ENCODE data around the gene FBXW7.
"Not testable (repeated sequence)": the region's sequence is repeated elsewhere in the genome, so short reads cannot be mapped to it uniquely, and the experiment has no call there.

FBXW7 gene, protein sequence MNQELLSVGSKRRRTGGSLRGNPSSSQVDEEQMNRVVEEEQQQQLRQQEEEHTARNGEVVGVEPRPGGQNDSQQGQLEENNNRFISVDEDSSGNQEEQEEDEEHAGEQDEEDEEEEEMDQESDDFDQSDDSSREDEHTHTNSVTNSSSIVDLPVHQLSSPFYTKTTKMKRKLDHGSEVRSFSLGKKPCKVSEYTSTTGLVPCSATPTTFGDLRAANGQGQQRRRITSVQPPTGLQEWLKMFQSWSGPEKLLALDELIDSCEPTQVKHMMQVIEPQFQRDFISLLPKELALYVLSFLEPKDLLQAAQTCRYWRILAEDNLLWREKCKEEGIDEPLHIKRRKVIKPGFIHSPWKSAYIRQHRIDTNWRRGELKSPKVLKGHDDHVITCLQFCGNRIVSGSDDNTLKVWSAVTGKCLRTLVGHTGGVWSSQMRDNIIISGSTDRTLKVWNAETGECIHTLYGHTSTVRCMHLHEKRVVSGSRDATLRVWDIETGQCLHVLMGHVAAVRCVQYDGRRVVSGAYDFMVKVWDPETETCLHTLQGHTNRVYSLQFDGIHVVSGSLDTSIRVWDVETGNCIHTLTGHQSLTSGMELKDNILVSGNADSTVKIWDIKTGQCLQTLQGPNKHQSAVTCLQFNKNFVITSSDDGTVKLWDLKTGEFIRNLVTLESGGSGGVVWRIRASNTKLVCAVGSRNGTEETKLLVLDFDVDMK

DNA sequence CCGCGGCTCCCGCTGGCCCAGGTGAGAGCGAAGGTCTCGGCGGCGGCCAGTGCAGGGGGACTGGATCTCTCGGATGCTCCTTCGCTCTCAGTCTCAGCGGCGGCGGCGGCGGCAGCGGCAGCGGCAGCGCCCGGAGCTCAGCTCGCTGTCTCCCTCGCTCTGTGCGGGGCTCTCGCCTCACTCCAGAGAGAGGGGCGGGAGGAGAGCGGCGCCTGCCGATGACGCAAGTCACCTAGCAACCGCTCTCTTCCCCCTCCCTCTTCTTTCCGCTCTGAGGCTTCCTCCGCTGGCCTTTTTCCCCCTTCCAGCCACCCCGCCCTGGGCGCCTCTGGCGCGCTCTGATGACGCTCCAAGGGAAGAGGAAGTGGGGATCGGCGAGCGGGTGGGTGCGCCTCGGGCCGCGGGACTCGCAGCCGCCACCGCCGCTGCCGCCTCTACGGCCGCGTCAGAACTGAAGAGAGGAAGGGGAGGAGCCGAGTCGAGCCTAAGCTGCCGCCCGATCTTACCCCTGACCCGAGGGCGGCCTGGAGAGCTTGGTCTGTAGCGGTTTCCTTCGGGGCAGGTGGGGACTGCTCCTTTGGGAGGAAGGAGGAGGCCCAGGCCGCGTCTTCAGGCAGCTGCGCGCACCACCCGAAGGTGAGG, at the start of gene FBXW7:
TSS of gene FBXW7 (minus strand) at position 190 of the 642 bp plus-strand sequence. CDS start 124,289 bp downstream, outside the sequence.
- peak; percentile 98 to 99 for DNase-seq

DNA sequence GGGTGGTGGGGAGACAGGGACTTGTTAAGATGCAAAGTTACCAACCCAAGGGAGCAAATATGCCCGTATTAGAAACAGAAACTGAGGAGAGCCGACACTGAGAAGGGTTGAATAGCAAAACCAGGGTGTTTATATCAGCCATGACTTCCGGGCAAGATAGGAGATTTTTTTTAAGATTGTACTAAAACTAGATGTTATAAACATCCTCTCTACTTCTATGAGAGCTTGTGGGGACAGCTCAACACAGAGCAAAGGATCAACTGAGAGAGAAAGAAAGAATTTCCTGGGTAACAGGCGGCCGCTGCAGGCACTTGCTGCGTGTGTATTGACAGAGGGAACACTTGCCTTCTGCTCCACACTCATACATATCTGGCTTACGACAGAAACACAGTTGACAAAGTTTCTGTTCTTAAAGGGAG, 49.1 kb upstream of the FBXW7 start:
- no peak for DNase-seq

DNA sequence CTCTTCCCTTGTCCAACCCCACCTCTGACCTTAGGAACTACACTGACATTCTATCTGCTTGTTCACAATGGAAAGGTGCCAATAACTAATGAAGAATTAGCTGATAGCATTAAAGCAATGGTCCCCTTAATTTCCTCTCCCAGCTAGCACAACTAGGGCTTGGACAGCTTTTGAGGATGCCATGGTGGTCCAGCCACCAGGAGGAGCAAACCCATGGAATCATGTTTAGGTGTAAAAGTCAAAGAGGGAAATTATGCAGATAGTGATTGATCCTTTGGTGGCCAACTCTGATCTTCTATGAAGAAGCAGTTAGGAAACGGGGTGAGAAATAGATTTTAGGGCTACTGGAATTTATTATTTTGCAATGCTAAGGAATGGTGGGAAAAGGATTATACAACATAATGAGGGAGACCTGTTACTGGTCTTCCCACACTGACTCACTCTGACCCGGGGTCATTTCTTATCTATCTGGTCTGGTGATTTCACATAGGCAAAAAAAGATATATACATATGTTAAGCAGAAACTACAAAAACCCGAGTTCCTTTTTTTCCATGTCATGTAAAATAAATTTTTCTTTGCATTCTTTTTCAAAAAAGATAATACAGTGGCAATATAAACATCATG, 45.8 kb upstream of the FBXW7 start:
- no peak for DNase-seq

DNA sequence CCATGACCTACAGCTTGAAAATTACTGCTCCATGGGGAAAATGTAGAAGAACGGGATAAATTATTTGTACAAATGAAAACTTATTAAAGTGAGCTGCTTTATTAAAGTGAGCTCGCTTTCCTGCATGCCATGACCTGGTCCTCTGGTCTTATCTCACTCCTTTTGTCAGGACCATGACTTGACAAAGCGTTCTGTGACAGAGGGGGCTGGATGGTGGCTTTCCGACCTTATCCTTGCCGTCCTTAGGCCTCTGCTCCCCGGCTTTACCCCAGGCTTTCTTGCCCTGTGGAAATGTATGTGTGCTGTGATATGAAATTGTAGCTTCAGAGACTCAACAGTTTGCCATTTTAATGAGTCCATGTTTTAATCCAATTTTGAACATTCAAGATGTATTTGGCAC, 44.0 kb upstream of the FBXW7 start:
- DNase-seq, result no peak

DNA sequence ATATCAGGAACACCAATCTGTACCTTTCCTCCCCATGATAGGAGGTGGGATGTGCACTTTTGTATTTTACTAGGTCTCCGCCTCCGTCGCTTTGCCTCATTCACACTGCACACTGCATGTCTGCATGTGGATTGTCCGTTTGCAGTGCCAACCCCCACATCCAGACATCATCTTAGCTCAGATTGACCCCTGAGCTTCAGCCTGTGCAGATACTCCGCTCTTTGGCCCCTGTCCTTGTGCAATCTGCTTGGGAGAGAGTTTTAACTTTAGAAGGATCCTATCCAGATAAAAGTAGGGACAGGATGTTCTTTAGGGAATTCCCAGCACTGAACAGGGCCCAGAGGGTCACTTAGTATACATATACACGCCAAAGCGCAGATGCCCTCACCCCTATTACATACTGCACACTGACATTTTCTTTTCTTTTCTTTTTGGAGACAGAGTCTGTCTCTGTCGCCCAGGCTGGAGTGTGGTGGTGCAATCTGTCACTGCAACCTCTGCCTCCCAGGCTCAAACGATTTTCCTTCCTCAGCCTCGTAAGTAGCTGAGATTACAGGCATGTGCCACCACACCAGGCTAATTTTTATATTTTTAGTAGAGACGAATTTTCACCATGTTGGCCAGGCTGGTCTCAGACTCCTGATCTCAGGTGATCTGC, 43.3 kb upstream of the FBXW7 start:
- no peak for DNase-seq

DNA sequence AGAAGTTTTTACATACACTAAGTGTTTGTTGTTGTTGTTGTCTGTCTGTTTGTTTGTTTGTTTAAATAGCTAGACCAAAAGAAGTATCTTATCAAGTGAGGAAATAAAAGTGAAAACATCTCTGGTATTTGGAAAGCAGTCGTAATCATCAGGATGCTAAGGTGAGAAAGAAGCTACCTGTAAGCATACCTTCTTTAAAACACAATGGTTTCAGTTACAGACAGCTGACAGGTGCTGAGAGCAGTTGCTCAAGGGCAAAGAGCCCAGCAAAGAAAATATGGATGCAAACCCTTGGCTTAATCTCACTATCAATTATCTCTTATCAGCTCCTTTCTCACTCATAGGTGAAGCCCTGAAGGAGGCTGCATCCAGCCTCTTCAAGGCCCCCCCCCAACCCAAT, 42.8 kb upstream of the FBXW7 start:
- no peak for DNase-seq

DNA sequence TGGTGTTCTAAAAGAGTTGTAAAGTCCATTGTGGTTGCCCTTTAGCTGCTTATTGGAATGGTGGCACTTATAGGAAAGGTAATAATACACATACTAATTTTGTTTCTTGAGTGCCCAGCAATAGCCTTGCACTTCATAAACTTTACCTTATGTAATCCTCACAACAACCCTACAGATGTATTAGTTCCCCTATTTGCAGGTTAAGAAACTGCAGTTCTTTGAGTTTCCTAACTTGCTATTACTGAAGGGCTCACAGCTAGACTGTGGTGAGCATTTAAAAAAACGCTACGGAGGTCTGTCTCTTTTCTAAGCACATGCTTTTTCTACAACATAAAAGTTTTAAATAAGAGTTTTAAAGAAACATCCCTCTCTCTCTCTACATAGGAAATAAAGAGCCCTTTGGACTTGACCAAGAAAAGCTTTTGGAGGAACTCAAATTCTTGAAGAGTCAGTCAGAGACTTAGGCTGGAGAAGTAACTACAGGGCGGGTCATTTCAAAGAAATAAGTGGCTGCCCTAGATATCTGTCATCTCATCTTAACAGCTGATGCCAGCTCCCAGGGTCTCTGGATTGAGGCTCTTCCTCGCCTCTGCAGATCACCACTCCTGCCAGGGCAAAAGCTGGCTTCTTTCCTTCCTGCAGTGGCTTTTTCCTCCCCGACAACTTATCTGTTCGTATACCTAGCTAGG, 42.0 kb upstream of the FBXW7 start:
- no peak for DNase-seq

DNA sequence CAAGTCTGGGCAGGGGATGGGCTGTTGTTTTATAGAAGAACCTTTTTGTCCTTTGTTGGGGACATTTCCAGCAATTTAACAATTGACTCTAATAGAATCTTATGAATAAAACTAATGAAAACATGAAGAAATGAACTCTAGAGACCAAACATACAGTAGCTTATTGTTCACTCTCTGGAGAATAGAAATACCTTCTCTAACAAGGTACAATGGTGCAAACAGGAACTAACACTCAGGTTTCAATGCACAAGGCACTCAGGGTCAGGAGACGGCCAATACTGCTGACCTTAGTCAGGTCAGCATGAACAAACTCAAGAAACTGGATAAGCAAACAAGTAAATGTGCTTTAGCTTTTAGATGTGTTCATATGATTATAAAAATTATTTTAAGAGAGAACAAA, 39.6 kb upstream of the FBXW7 start:
- DNase-seq, result no peak

DNA sequence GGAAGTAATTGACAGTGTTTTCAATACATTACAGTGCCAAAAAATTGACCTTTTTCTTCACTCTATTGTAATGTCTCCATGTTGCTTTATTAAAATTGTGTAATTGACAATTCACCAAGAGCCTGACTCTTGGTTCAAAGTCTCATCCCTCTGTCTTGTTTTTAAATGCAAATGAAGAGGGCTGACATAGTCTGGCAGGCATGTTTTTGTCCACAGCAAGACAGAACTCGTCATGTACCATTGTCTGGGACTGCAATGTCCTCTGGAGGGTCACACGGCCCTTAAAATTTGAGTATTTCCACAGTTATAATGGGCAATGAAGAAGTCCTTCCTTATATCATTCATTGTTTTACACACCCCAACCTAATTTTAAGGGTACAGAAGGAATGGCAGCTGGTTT, 38.0 kb upstream of the FBXW7 start:
- no peak for DNase-seq

DNA sequence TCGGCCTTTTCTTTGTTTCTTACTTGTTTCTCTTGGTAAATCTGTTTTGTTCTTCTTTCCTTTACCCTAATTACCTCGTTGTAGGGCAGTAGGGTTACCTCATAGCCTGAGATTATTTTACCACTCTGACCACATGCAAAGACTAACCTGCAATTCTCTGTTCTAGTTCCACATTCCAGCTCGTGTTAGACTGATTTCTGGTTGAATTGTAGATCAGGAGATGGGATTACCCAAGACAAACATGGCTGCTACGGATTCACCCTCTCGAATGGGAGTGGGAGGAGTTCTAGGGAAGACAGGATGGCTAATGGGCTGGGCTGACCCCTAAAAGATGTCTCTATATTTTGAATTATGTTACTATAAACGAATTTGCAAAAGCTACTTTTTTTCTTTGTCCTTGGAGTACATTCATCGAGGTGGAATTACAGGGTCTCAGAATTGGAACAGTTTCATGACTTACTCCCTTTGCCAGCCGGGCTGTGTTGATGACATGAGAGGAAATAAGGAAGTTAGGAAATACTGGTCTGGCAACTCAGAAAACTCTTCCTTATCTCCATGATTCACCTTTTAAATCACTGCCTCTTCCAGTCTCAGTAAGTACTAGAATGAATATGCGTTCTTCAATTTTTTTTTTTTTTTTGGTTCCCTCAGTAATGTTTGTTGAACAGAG, 36.7 kb upstream of the FBXW7 start:
- no peak for DNase-seq

DNA sequence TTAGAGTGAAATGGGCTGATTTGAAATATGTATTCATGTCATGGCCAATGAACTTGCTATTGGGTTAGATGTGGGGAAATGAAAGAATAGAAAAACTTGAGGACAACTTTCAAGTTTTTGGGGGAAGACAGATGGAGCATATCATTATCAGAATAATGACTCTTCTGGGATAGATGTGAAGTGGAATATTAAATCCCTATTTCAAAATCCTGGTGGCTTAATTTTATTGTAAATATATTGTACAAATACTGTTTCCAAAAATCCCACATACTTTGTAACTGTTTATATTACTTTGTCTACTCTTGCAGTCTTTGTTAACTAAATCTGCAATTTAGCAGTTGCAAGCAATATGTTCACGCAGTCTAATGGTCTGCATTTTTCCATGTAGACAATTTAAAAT, 35.9 kb upstream of the FBXW7 start:
- no peak for DNase-seq

DNA sequence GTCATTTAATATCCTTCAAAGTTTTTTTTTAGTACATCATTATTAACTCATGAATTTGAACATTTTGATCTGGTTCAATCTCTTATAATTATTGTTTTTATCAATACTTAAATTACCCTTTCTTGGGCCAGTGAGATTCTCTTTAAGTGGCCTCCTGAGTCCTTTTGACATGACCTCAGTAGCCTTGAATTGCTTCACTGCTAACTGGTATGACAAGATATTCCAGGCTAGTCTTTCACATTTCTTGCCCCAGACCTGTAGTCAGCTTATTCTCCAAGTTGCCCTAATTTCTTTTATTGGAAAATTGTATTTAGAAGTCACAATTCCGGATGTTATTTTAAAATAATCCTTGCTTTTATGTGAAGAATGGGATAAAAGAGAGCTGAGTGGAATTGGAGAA, 35.4 kb upstream of the FBXW7 start:
- no peak for DNase-seq

DNA sequence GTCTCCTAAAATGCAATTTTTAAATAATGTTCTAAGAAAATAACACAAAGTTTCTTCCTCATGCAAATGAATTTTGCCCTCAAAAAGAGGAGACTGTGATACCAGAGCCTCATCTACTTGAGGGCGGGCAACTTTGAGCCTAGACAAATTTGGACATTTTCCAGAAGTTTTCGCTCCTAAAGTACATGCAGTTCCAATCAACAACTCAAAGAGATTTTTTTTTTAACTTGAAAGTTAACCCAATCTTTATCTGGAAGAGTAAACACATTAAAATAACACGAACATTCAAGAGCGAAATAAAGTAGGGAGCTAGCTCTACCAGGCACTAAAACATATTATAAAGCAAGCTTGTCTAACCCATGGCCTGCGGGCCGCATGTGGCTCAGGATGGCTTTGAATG, 29.4 kb upstream of the FBXW7 start:
- no peak for DNase-seq

DNA sequence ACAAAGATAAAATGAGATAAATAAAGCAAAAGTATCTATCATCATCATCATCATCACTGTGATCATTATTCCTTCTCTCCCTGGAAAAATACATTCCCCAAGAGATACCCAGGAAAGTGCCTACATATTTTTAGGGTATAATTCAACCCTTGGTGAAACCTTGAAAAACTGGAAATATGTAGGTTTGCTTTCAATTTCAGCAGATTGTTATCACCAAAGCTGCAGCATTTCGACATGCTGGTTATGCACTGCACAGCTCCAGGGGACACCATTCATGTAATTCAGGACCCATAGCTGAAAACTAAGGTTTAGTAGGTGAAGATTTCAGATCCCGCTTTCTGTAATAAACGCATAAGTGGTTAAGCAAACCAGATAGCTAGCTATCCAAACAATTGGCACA, 28.4 kb upstream of the FBXW7 start:
- no peak for DNase-seq

DNA sequence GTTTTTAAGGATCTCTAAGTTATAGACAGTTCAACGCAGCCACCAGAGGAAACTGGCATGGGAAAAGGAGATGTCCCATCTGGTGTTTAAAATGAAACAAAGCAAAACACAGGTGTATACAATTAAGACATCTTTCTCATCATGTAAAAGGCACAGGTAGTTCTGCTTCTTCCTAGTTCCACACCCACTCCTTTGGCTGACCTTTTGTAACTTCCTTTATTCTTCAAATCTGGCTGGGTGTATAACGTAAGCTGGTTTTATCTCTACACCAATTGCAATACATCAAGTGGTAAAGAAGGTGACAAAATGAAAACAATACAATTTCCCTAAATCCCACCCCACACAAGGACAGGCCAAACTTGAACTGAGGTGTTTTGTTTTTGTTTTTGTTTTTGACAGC, 27.3 kb upstream of the FBXW7 start:
- DNase-seq, result no peak

DNA sequence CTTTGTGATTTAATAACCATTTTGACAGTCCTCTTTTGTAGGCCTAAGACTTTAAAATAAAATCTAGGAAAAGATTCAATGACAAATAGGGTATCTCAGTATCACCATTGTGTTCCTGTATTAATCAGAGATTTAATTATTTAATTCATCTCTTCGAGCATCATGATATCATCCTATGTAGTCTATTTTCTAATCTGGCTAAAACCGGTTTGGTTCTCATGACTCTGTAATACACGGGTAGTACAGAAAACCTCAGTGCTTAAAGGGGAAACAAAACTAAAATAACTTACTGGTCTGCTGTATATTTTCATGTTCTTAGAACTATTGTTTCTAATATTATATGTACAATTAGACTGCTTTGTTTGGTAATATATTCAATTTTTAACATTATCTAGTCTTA, 23.7 kb upstream of the FBXW7 start:
- no peak for DNase-seq

DNA sequence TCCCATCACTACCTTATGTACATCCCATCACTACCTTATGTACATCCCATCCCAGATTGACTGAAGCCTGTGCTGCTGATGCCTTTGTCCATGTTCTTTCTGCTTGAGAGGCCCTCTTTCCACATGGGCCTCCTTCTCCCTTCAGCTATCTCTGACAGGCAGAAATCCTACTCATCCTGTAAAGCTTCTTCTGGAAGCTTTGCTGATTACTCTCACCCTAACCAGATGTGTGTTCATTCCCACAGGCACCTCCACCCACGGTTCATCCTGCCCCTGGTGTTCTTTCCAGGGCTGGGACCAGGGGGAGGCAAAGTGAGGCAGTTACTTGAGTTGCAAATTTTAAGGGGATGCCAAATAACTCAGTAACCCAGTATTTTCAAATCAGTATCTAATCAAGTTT, 22.5 kb upstream of the FBXW7 start:
- DNase-seq, result no peak

DNA sequence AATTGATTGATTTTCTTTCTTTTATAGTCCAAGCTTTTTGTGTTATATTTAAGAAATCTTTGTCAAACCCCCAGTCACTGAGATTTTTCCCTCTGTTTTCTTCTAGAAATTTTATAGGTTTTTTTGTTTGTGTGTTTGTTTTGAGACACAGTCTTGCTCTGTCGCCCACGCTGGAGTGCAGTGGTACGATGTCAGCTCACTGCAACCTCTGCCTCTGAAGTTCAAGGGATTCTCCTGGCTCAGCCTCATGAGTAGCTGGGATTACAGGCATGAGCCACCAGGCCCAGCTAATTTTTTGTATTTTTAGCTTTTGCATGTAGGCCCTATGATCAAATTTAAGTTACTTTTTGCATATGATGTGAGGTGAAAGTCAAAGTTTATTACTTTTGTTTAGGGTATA, 20.9 kb upstream of the FBXW7 start:
- DNase-seq, result no peak

DNA sequence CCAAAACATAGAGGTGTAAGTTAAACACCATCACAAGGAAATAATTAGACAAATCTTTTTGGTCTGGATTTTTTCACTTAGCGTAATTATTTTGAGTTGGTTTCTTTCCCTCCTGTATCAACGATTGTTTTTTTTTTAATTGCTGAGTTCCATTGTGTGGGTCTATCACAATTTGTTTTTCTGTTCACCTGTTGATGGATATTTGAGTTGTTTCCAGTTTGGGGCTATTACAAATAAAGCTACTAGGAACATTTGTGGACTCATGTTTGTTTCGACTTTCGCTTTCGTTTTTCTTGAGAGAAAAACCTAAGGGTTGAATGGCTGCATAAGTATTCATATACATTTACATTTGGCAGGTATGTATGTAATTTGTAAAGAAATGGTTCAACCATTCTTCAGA, 20.4 kb upstream of the FBXW7 start:
- no peak for DNase-seq

DNA sequence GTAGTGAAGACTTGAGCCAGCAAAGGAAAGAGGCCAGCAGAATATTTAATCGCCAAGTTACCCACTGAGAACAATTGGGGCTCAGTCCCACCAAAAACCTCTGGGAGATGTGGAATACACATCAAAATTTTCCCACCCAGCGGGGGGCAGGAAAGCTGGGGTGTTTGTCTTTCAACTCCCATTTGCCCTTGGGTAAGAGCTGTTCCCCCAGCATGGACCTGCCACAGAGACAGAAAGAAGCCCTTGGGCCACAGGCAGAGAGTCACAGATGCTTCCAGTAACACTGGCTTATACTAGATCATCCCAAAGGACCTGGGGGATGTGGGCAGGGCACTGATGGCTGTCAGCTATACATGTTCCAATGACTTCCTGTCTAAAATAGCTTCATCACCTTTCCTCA, 18.9 kb upstream of the FBXW7 start:
- DNase-seq, result no peak

DNA sequence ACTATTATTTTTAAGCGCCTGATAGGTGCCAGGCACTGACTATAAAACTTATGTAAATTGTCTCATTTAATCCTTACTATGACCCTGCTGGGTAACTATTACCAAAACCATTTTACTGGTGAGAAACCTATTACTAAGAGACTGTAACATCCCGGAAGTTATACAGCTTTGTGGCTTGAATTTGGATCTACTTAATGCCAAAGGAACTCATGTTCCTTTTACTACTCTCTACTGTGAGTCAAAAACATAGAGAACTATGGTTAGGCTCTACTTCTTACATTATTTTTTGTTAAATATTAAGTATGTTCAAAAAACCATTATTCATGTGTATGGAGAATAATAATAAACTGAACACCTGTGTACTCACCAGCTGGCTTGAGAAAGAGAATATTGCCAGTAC, 14.8 kb upstream of the FBXW7 start:
- DNase-seq, result not testable (repeated sequence)

DNA sequence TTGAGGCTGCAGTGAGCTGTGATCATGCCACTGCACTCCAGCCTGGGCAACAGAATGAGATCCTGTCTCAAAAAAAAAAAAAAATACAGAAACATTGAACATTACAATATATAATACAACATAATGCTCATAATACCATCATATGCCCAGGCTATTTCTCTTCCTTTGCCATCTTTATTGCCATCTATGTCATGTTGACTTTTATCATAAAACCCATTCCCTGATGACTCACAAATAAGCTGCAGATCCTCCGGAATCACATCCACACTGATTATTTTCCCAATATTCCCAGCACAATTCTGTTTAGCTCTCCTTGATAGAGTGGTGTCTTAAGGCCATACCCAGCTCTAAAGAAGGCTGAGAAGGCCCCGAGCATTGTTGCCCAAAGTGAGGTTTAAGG, 9.2 kb upstream of the FBXW7 start:
- no peak for DNase-seq
